ENCODE measurements around the gene SAMM50. TPM values are rescaled to one million over a fixed set of nuclear protein-coding genes. Genes with fewer than 3 reads are reported as not detected.
A peak's percentile ranks its signal among the peaks of the same experiment; 100 is the strongest.

The SAMM50 gene
- total and polyA plus RNA-seq, 7 donors = 59.3 to 105 (median 80.0) TPM

- DNase-seq (no peak), ATAC-seq (no peak)
- 93 to 95% (median 94%) methylated on average over 17 of the region's 17 CpGs for WGBS, 3 donors
- Histone ChIP-seq H3K27me3 (ENCODE audit: insufficient read depth in 3 of 3, low read length in 2 of 3) (no peaks in the 10 kb centered on the region), H3K4me3 (no peak overlapping the region), H3K27ac (no peak overlapping the region), H3K9me3 (no peaks in the 10 kb centered on the region), H3K36me3 (ENCODE audit: insufficient read depth in 1 of 2, low read depth in 1 of 2) (peaks cover 15 to 100% of the 10 kb centered on the region in 2 donors), H3K4me1 (no peaks in the 10 kb centered on the region)
- intact Hi-C loops (cut with DNase I) = no loop called here
- no peak for TF ChIP-seq CTCF (IDR thresholded peaks at IDR 0.05)
Measured at GRCh38 chr22:43980996-43981395, 25.8 kb downstream of the SAMM50 start.

- 92 to 96% (median 95%) methylated on average over 16 of the region's 16 CpGs for WGBS, 3 donors
Measured at GRCh38 chr22:43983808-43984207, 28.6 kb downstream of the SAMM50 start.

GRCh38 chr22:43985532-43985931, 30.3 kb downstream of the SAMM50 start:
- H3K4me3 ChIP-seq = no peak overlapping the region
- peak; percentile 74 to 94 (median 90) for ATAC-seq
- intact Hi-C loops (cut with DNase I) = no loop called here
- no peaks in the 10 kb centered on the region for H3K9me3 ChIP-seq
- no peaks in the 10 kb centered on the region for H3K27me3 ChIP-seq (ENCODE audit: insufficient read depth in 3 of 3, low read length in 2 of 3)
- peak; percentile 49 to 80 for DNase-seq
- WGBS, 3 donors = 68 to 89% (median 79%) methylated on average over 12 of the region's 12 CpGs
- peaks cover 0 to 99% of the 10 kb centered on the region in 2 donors for H3K36me3 ChIP-seq (ENCODE audit: insufficient read depth in 1 of 2, low read depth in 1 of 2)
- peaks cover 14% of the 10 kb centered on the region for H3K4me1 ChIP-seq
- peak overlapping the region; percentile 33 for H3K27ac ChIP-seq
- TF ChIP-seq CTCF (IDR thresholded peaks at IDR 0.05) = no peak

More at GRCh38 chr22:43983808-43984207, 28.6 kb downstream of the SAMM50 start:
- no peak overlapping the region for H3K27ac ChIP-seq
- intact Hi-C loops (cut with DNase I) = no loop called here
- peaks cover 12% of the 10 kb centered on the region for H3K4me1 ChIP-seq
- no peak for ATAC-seq
- H3K27me3 ChIP-seq (ENCODE audit: insufficient read depth in 3 of 3, low read length in 2 of 3) = no peaks in the 10 kb centered on the region
- no peaks in the 10 kb centered on the region for H3K9me3 ChIP-seq
- H3K36me3 ChIP-seq (ENCODE audit: insufficient read depth in 1 of 2, low read depth in 1 of 2) = peaks cover 5 to 99% of the 10 kb centered on the region in 2 donors
- H3K4me3 ChIP-seq = no peak overlapping the region
- DNase-seq = no peak
- no peak for TF ChIP-seq CTCF (IDR thresholded peaks at IDR 0.05)

- intact Hi-C loops (cut with DNase I) = no loop called here
- peak; percentile 55 to 64 (median 62) for ATAC-seq
- H3K36me3 ChIP-seq (ENCODE audit: insufficient read depth in 1 of 2, low read depth in 1 of 2) = peaks cover 0 to 97% of the 10 kb centered on the region in 2 donors
Measured at GRCh38 chr22:43988116-43988820, 33.0 kb downstream of the SAMM50 start.

More at GRCh38 chr22:43988116-43988820, 33.0 kb downstream of the SAMM50 start:
- Histone ChIP-seq H3K27me3 (ENCODE audit: insufficient read depth in 3 of 3, low read length in 2 of 3) (no peaks in the 10 kb centered on the region), H3K9me3 (no peaks in the 10 kb centered on the region), H3K27ac (peak overlapping the region; percentile 28), H3K4me1 (peaks cover 14% of the 10 kb centered on the region), H3K4me3 (no peak overlapping the region)
- DNase-seq = no peak
- 19 to 29% (median 26%) methylated on average over 8 of the region's 8 CpGs for WGBS, 3 donors
- no peak for TF ChIP-seq CTCF (IDR thresholded peaks at IDR 0.05)
